HL-60 (cell line): ENCODE data around the gene PCDHGA12.

Source experiments
- GABPA ChIP-seq: IDR thresholded peaks from 2 replicates; pipeline ENCODE4 v1.6.1; 2012; ENCODE audit warnings: low read depth
- POLR2AphosphoS5 ChIP-seq: IDR thresholded peaks from 2 replicates; pipeline ENCODE4 v1.6.1; 2012; ENCODE audit warnings: low read depth
- SPI1 ChIP-seq: IDR thresholded peaks from 2 replicates; pipeline ENCODE4 v1.6.1; 2012; ENCODE audit warnings: low read depth, mild to moderate bottlenecking, borderline replicate concordance
- TF ChIP-seq, protein P1 (sequence below): IDR thresholded peaks from one replicate; pipeline ENCODE4 v1.5.1; 2011; ENCODE audit warnings: low read length, control low read depth, inconsistent platforms; ENCODE audit not compliant: insufficient read depth
- TF ChIP-seq, protein P2 (sequence below): IDR thresholded peaks from 2 replicates; pipeline ENCODE4 v1.6.1; 2012; ENCODE audit warnings: low read depth; ENCODE audit not compliant: insufficient replicate concordance

DNA sequence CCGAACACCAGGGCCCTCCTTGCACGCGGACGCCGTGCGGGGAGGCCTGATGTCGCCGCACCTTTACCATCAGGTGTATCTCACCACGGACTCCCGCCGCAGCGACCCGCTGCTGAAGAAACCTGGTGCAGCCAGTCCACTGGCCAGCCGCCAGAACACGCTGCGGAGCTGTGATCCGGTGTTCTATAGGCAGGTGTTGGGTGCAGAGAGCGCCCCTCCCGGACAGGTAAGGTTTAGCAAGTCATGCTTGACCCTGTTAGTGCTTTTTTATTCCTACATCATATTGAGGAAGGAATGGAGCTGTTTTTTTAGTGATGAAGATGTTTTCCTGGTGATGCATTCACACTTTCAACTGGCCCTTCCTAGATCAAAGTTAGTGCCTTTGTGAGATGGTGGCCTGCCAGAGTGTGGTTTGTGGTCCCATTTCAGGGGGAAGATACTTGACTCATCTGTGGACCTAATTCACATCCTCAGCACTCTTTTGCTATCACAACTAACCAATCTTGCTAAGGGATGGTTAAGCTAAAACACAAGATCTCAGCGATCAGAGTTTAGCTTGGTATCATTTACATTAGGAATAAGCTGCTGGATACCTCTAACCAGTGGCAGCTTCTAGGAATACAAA lies 48.1 kb downstream of the PCDHGA12 start:
- TF ChIP-seq, protein P1, sequence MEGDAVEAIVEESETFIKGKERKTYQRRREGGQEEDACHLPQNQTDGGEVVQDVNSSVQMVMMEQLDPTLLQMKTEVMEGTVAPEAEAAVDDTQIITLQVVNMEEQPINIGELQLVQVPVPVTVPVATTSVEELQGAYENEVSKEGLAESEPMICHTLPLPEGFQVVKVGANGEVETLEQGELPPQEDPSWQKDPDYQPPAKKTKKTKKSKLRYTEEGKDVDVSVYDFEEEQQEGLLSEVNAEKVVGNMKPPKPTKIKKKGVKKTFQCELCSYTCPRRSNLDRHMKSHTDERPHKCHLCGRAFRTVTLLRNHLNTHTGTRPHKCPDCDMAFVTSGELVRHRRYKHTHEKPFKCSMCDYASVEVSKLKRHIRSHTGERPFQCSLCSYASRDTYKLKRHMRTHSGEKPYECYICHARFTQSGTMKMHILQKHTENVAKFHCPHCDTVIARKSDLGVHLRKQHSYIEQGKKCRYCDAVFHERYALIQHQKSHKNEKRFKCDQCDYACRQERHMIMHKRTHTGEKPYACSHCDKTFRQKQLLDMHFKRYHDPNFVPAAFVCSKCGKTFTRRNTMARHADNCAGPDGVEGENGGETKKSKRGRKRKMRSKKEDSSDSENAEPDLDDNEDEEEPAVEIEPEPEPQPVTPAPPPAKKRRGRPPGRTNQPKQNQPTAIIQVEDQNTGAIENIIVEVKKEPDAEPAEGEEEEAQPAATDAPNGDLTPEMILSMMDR = no peak
- TF ChIP-seq GABPA (no peak), POLR2AphosphoS5 (no peak), SPI1 (no peak)
- TF ChIP-seq, protein P2, sequence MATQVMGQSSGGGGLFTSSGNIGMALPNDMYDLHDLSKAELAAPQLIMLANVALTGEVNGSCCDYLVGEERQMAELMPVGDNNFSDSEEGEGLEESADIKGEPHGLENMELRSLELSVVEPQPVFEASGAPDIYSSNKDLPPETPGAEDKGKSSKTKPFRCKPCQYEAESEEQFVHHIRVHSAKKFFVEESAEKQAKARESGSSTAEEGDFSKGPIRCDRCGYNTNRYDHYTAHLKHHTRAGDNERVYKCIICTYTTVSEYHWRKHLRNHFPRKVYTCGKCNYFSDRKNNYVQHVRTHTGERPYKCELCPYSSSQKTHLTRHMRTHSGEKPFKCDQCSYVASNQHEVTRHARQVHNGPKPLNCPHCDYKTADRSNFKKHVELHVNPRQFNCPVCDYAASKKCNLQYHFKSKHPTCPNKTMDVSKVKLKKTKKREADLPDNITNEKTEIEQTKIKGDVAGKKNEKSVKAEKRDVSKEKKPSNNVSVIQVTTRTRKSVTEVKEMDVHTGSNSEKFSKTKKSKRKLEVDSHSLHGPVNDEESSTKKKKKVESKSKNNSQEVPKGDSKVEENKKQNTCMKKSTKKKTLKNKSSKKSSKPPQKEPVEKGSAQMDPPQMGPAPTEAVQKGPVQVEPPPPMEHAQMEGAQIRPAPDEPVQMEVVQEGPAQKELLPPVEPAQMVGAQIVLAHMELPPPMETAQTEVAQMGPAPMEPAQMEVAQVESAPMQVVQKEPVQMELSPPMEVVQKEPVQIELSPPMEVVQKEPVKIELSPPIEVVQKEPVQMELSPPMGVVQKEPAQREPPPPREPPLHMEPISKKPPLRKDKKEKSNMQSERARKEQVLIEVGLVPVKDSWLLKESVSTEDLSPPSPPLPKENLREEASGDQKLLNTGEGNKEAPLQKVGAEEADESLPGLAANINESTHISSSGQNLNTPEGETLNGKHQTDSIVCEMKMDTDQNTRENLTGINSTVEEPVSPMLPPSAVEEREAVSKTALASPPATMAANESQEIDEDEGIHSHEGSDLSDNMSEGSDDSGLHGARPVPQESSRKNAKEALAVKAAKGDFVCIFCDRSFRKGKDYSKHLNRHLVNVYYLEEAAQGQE = no peak
